ENCODE measurements around the gene ATRNL1.

DNA sequence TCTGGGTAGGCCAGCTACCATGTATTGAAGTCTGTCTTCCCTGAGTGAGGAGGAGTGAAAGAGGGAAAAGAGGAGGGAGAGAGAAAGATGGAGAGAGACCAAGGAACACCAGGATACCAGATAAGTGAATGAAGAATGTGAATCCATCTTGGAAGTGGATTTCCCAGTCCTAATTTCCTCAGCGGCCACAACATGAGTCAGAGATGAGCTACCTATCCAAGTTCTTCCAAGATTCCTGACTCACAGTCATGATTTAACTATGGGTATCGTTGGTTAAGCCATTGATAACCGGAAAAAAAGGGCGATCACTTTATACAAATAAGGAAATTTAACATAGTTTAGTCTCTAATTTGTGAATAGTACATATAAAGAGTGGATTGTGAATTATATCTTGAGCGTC is 561.8 kb downstream of the ATRNL1 start:
- TF ChIP-seq CTCF (IDR thresholded peaks at IDR 0.05; ENCODE audit: low read length) (no peak), EZH2 (IDR thresholded peaks at IDR 0.05; ENCODE audit: borderline replicate concordance, low read length) (no peak)

Data from OCI-LY1 (cell line).